Liver (tissue), 3 donors: ENCODE measurements around the gene GOLGA1.

ENCODE experiments used
- CTCF ChIP-seq: fragments of 150-350 bp; IDR thresholded peaks from 2 replicates; pipeline ENCODE4 v1.5.1; 2017; ENCODE audit warnings: improper control_type of control experiment, low read depth, low read length; ENCODE audit not compliant: missing input control
- FOXA1 ChIP-seq: IDR thresholded peaks from 2 replicates; pipeline ENCODE4 v1.6.1; 2016; ENCODE audit warnings: antibody characterized with exemption
- HNF4G ChIP-seq: IDR thresholded peaks from 2 replicates; pipeline ENCODE4 v1.6.1; 2016; ENCODE audit warnings: antibody characterized with exemption
- MAX ChIP-seq: IDR thresholded peaks from 2 replicates; pipeline ENCODE4 v1.6.1; 2016; ENCODE audit warnings: antibody characterized with exemption
- RAD21 ChIP-seq, 2 donors: IDR thresholded peaks; 2 replicates each; pipeline ENCODE4 v1.6.1; 2016; ENCODE audit warnings: antibody characterized with exemption in 2 of 2, mild to moderate bottlenecking in 2 of 2
- REST ChIP-seq: IDR thresholded peaks from 2 replicates; pipeline ENCODE4 v1.6.1; 2016; ENCODE audit warnings: antibody characterized with exemption, mild to moderate bottlenecking
- SP1 ChIP-seq: IDR thresholded peaks from 2 replicates; pipeline ENCODE4 v1.6.1; 2018; ENCODE audit warnings: antibody characterized with exemption, mild to moderate bottlenecking
- TAF1 ChIP-seq: conservative IDR thresholded peaks from 2 replicates; pipeline ENCODE4 v1.6.1; 2016; ENCODE audit warnings: antibody characterized with exemption, mild to moderate bottlenecking
- donor health status: healthy.
- donor health status: healthy.

- no peak for TF ChIP-seq SP1
- no peak for TF ChIP-seq TAF1
- TF ChIP-seq MAX: no peak
- no peak for TF ChIP-seq FOXA1
- no peak for TF ChIP-seq CTCF
- no peak for TF ChIP-seq RAD21 (IDR thresholded peaks at IDR 0.05)
- no peak for TF ChIP-seq REST
- TF ChIP-seq HNF4G: peak; percentile 37
These were observed 80.1 kb downstream of the GOLGA1 start for GRCh38 chr9:124860582-124861341.
